ENCODE results near the gene ERCC5. TPM values are rescaled to one million over a fixed set of nuclear protein-coding genes. Genes with fewer than 3 reads are reported as not detected.

Gene ERCC5
- total RNA-seq, 1 experiment from 2014 or later: 37.6 TPM

GRCh38 chr13:102807699-102808098 lies 38.1 kb upstream of the ERCC5 start:
- ChIA-PET POLR2A (ENCODE audit: low non-redundant PET) (no interaction called here), CTCF (no interaction called here)
- DNase-seq (ENCODE audit: low spot score): no peak
- H3K4me1 ChIP-seq (ENCODE audit: insufficient read depth, low read length, poor library complexity, severe bottlenecking): peaks cover under 1% of the 10 kb centered on the region
- H3K27ac ChIP-seq (ENCODE audit: low read depth, low read length, poor library complexity, severe bottlenecking): no peak overlapping the region
- no TSS peak for BruUV-seq (replicated peaks)
- no peaks in the 10 kb centered on the region for H3K27me3 ChIP-seq (replicated peaks; ENCODE audit: insufficient read depth, low read depth, low read length, poor library complexity)
- H3K4me3 ChIP-seq (ENCODE audit: low read depth, low read length, poor library complexity, severe bottlenecking): no peak overlapping the region
- intact Hi-C loops (cut with micrococcal nuclease; ENCODE audit: unreplicated experiment): no loop called here
- peaks cover 12% of the 10 kb centered on the region for H3K9me3 ChIP-seq (ENCODE audit: low read depth, low read length, poor library complexity, severe bottlenecking)
- H3K36me3 ChIP-seq (ENCODE audit: insufficient read depth, low read length, poor library complexity, severe bottlenecking): peaks cover 3% of the 10 kb centered on the region
- TF ChIP-seq EZH2 (IDR thresholded peaks at IDR 0.05; ENCODE audit: borderline replicate concordance, low read depth, low read length, poor library complexity, severe bottlenecking): no peak
- TF ChIP-seq, protein P1, sequence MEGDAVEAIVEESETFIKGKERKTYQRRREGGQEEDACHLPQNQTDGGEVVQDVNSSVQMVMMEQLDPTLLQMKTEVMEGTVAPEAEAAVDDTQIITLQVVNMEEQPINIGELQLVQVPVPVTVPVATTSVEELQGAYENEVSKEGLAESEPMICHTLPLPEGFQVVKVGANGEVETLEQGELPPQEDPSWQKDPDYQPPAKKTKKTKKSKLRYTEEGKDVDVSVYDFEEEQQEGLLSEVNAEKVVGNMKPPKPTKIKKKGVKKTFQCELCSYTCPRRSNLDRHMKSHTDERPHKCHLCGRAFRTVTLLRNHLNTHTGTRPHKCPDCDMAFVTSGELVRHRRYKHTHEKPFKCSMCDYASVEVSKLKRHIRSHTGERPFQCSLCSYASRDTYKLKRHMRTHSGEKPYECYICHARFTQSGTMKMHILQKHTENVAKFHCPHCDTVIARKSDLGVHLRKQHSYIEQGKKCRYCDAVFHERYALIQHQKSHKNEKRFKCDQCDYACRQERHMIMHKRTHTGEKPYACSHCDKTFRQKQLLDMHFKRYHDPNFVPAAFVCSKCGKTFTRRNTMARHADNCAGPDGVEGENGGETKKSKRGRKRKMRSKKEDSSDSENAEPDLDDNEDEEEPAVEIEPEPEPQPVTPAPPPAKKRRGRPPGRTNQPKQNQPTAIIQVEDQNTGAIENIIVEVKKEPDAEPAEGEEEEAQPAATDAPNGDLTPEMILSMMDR (conservative IDR thresholded peaks at IDR 0.05; ENCODE audit: low read depth, low read length): no peak

GRCh38 chr13:102812611-102813287 lies 33.1 kb upstream of the ERCC5 start:
- POLR2A ChIA-PET (ENCODE audit: low non-redundant PET): no interaction called here
- Histone ChIP-seq H3K9me3 (ENCODE audit: low read depth, low read length, poor library complexity, severe bottlenecking) (peaks cover 12% of the 10 kb centered on the region), H3K36me3 (ENCODE audit: insufficient read depth, low read length, poor library complexity, severe bottlenecking) (peaks cover under 1% of the 10 kb centered on the region), H3K4me3 (ENCODE audit: low read depth, low read length, poor library complexity, severe bottlenecking) (no peak overlapping the region), H3K27ac (ENCODE audit: low read depth, low read length, poor library complexity, severe bottlenecking) (no peak overlapping the region), H3K4me1 (ENCODE audit: insufficient read depth, low read length, poor library complexity, severe bottlenecking) (peaks cover 14% of the 10 kb centered on the region), H3K27me3 (replicated peaks; ENCODE audit: insufficient read depth, low read depth, low read length, poor library complexity) (no peaks in the 10 kb centered on the region)
- TF ChIP-seq, protein P1 (conservative IDR thresholded peaks at IDR 0.05; ENCODE audit: low read depth, low read length): no peak
- TF ChIP-seq EZH2 (IDR thresholded peaks at IDR 0.05; ENCODE audit: borderline replicate concordance, low read depth, low read length, poor library complexity, severe bottlenecking): no peak
- intact Hi-C loops (cut with micrococcal nuclease; ENCODE audit: unreplicated experiment): no loop called here
- BruUV-seq (replicated peaks): no TSS peak
- DNase-seq (ENCODE audit: low spot score): peak; percentile 49
- CTCF ChIA-PET: no interaction called here

DNA sequence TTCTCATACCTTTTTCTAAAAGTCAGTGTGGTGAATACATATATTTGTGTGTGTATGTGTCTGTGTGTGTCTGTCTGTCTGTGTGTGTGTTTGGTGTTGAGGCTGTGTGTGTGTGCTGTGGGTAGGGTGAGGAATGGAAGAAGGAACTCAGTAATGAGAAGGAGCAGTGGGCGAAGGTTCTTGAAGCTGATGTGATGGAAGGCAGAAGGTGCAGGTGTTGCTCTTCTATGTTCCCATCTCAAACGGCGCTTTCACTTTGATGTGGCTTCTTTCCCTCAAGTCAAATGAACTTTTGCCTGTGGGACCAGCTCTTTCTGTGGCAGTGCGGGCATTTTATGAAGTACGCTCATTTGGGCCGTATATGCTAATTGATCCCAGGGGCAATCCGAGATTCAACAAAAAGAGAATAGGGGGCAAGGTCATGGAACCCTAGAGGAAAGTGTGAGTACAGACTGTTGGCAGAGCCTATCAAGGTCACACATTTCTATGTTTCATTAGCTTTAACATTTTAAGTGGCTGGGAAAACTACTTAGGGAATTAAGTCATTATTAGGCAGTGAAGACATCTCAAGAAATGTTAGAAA lies 31.7 kb upstream of the ERCC5 start:
- no peaks in the 10 kb centered on the region for H3K27me3 ChIP-seq (replicated peaks; ENCODE audit: insufficient read depth, low read depth, low read length, poor library complexity)
- no peak for TF ChIP-seq EZH2 (IDR thresholded peaks at IDR 0.05; ENCODE audit: borderline replicate concordance, low read depth, low read length, poor library complexity, severe bottlenecking)
- intact Hi-C loops (cut with micrococcal nuclease; ENCODE audit: unreplicated experiment): no loop called here
- H3K4me3 ChIP-seq (ENCODE audit: low read depth, low read length, poor library complexity, severe bottlenecking): no peak overlapping the region
- DNase-seq (ENCODE audit: low spot score): no peak
- CTCF ChIA-PET: no interaction called here
- peaks cover 3% of the 10 kb centered on the region for H3K36me3 ChIP-seq (ENCODE audit: insufficient read depth, low read length, poor library complexity, severe bottlenecking)
- POLR2A ChIA-PET (ENCODE audit: low non-redundant PET): no interaction called here
- BruUV-seq (replicated peaks): no TSS peak
- peaks cover 14% of the 10 kb centered on the region for H3K4me1 ChIP-seq (ENCODE audit: insufficient read depth, low read length, poor library complexity, severe bottlenecking)
- no peak overlapping the region for H3K27ac ChIP-seq (ENCODE audit: low read depth, low read length, poor library complexity, severe bottlenecking)
- H3K9me3 ChIP-seq (ENCODE audit: low read depth, low read length, poor library complexity, severe bottlenecking): peaks cover 12% of the 10 kb centered on the region

Measured in A673 (cell line).